NCI-H1048 (cell line): ENCODE results near the gene RHOB.
"Not testable (repeated sequence)": the region's sequence is repeated elsewhere in the genome, so short reads cannot be mapped to it uniquely, and the experiment has no call there.

ENCODE experiments used
- DNase-seq: peaks from one replicate; lab custom pipeline; 2025; lab: John Stamatoyannopoulos, UW

The RHOB gene

DNA sequence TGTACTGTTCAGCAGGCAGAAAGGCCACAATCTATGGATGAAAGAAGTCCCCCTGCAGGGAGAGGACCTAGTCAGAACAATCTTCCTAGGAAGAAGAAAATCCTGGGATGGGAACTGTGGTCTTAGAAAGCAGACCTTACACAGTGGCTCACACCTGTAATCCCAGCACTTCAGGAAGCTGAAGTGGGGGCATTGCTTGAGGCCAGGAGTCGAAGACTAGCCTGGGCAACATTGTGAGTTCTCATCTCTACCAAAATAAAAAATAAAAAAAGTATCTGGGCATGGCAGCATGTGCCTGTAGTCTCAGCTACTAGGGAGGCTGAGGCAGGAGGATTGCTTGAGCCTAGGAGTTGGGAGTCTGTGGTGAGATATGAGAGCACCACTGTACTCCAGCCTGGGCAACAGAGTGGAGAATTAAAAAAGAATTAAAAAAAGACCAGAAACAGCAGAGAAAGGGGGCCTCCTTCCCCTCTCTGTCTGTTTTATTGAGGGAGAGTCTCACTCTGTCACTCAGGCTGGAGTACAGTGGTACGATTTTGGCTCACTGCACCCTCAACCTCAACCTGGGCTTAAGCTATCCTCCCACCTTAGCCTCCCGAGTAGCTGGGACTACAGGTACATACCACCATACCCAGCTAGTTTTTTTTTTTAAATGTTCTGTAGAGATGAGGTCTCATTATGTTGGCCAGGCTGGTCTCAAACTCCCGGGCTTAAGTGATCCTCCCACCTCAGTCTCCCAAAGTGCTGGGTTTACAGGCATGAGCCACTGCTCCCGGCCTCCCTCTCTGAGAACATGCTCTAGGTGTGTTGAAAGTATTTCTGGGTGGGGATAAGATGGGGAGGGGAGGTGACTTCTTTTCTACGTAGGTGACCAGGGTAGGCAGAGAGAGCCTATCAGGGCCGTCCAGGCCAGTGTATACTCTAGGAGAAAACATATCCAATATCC, 7.4 kb downstream of the RHOB start:
- DNase-seq: no peak

DNA sequence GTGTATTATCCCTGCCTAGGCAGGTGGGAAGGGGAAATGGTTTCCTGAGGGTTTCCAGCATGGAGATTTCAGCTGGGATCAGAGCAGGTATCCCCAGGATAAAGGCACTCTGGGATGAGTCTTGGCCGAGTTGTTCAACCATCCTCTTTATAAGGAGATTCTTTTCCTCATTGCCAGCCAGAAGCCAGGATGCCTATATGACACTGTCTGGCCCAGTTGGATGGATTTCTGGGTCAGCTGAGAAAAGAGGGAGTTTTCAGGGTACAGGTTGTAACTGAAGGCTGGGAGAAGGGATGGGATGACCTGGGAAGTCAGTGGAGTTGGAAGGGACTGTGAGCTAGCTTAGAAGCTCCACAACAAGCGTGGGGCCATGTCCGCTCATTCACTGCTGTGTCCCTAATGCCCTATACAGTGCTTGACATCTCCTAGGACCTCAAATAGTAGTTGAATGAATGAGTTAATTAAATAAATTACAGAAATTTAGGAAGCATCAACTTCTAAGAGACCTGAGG, 8.3 kb downstream of the RHOB start:
- no peak for DNase-seq

DNA sequence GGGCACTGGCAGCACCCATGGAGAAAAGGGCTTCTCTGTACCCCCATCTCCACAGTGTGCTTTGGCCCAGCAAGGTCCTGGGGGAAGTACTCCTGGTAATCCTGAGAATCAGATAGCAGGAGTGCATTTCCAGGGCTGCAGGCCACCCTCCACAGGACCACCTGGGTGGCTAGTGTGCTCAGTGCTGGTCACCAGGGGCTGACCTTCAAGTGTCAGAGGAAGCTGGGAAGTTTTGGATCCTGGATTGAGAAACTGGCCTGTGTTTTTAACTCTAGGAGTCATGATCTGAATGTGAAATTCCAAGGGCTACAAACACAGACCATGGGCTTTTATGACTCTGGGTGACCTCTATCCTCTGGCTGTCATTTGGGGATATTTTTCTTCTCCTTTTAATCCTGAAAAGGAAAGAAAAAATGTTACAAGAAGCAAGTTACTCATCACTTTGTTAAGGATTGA, 9.3 kb downstream of the RHOB start:
- DNase-seq: no peak

DNA sequence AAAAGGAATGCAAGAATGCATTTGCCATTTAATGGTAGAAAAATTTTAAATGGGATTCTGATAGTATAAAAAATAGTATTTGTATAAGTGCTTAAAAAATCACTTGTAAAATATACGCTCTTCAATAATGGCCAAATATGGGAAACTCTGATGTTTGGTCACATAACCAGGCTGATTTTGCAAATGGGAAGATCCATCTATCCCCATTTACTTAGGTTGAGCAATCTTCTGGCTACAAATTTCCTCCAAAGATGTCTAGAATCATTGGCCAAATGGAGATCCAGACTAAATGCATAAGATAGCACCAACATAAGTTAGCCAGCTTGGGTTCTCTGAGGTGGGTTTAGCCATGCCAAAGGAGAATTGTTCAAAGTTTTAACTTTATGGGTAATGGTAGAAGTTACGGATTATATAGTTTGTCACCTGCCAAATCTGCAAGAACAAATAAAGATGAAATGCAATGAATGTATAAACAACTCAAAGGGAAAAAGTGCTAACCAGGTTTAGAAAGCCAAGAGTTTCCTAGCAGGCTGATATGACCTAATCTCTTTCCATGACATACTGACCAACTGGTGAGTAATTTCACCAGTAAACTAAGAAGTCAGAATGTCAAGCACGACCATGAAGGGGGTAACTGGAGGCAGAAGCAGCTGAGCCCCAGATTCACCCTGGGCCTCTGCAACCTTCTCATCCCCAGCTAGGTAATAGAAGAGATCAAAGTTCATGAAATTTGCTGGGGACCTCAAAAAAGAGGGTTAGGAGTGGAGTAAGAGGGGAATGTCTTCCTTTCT, 10.0 kb downstream of the RHOB start:
- DNase-seq: no peak

DNA sequence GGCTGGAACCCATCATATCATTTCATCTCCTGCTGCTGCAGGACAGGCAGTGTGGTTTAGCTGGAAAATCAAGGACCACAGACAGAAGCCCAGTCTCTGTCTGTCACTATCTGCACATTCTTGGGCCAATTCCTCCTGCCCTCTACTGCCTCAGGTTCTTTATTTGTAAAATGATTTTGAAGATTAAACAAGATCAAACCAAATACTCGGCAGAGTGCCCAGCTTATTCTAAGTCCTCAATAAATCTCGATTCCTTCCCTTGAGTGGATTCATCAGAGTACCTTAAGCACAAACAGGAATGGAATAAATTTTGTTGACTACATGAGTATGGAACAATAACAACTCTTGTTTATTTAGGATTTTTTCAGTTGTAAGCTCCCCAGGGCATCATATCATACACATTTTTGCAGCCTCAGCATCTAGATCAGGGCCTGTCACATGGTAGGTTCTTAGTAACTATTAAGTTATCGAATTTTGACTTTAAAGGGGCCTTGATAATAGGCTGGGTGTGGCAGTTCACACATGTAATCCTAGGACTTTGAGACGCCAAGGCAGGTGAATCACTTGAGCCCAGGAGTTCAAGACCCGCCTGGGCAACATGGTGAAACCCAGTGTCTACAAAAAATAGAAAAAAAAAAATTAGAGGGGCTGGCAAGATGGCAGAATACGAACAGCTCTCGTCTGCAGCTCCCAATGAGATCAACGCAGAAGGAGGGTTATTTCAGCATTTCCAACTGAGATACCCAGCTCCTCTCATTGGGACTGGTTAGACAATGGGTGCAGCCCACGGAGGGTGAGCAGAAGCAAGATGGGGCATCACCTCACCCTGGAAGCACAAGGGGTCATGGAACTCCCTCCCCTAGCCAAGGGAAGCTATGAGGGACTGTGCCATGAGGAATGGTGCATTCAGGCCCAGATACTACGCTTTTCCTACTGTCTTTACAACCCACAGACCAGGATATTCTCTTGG, 11.1 kb downstream of the RHOB start:
- DNase-seq: no peak

DNA sequence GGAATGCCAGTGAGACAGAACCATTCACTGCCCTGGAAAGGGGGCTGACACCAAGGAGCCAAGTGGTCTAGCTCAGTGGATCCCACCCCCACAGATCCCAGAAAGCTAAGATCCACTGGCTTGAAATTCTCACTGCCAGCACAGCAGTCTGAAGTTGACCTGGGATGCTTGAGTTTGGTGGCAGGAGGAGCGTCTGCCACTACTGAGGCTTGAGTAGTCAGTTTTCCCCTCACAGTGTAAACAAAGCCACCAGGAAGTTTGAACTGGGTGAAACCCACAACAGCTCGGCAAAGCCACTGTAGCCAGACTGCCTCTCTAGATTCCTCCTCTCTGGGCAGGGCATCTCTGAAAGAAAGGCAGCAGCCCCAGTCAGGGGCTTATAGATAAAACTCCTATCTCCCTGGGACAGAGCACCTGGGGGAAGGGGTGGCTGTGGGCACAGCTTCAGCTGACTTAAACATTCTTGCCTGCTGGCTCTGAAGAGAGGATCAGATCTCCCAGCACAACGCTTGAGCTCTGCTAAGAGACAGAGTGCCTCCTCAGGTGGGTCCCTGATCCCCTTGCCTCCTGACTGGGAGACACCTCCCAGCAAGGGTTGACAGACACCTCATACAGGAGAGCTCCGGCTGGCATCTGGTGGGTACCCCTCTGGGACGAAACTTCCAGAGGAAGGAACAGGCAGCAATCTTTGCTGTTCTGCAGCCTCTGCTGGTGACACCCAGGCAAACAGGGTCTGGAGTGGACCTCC, 12.0 kb downstream of the RHOB start:
- not testable (repeated sequence) for DNase-seq

DNA sequence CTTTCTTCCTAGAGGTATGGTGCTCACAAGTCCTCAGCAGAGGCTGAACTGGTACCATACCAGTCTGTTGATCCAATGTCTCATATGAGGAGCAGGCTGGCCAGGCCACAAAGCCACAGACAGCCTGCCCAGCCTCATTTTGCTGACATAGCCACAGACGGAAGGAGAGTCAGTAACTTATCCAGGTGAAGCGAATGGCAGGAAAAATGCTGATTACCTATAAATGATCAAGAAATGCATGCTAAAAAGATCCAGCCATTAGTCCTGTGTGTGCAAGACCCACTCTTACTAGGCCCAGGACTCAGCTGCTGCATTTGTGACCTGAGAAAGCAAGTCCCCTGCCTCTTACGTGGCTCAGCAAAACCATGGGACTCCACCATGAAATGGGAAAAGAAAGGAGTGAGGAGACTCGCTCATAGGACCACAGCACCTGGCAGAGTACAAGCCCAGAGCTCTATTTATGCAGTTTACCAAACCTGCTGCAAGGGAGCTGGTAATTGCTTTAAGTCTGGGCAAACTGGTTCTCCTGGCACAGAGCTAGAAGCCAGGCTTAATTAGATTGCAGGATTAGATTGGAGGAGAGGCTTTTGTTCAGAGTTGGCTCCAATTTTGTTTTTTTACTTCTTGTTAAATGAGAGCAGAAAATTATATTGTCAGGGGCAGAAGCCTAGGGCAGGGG, 19.0 kb downstream of the RHOB start:
- no peak for DNase-seq

DNA sequence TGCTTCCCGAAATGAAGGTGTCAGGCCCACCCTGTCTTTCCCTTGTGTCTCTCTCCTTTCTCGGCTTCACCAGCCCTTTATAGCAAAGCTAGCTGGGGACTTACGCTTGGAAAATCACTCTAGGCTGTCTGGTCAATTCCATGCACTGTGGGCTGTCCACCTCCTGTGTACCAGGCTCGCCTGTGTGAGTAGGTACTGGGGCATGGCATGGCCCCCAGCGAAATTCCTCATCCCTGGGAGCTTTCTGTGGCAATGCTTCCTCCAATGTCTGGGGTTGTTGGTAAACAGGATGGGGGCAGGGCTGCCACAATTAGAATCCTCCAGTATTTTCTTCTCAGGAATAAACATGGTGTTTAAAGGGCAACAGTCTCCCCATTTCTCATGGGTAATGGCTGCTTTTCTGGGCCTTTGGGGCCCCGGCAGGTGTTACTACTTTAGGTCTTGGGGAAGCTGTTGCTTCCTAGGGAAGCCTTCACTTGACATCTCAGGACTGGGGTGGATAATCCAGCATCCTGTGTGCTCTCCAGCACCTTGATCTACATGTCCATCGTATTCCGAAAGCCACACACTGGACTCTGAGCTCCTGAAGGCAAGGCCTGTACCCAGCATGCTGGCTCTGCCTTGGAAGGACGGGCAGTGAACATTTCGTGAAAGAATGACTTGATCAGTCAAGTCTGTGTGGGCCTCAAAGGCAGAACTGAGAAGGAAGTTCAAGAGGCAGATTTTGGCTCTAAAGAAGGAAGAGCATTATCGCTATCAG, 21.1 kb downstream of the RHOB start:
- no peak for DNase-seq

DNA sequence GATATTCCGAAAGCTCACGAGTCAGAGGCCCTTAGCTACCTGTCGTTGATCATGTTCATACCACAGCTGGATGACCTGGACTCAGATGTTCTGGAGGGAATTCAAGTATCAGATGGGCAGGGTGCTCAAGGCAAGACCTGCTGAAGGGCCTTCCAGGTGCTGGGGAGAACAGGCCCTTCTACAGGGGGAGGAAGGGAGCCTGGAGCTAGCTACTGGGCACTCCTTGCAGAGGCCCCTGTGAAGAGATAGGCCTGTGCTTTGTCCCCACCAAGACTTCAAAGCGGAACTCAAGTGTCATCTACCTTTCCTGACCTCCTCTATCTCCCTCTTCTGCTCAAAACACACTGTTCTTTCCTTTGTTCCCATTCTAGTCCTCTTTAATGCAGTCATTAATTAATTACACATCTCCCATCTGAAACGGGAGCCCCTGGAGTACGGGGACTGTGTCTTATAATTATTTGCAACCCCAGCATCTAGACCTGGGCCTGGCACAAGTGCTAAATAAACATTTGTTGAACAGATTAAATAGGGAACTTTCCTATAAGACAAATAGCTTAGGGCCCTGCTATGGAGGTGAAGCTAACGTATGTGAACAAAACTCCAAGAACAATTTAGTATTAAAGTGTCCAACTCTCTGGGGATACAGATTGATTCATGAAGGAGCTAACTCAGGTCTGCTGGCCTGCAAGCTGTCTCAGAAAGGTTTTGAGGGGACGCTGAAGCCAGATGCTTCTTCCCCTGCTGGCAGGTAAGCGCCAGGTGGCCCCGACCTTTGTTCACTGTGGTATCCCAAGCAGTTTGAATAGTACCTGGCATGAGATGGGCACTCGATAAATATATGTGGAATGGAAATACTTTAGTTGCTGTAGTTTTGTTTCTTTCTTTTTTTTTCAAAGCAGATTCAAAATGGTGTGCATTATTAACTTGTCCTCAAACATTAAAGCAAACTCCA, 22.0 kb downstream of the RHOB start:
- DNase-seq: no peak

DNA sequence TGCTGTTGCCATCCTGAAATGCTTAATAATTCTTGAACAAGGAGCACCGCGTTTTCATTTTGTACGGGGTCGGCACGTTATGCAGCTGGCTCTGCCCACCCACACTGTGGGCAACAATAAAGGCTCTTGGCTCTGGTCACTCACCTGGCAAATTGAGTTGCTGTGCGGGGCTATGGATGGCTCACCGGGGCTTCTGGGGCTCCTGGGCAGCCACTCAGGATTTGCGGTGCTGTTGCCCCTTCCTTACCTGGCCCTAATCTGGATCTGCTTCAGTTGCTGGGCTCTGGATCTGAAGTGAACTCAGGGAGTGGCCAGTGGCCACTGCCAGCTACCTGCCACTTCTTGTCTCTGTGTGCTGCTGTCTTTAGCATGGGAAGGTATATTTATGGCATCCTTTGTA, 22.7 kb downstream of the RHOB start:
- DNase-seq: no peak

DNA sequence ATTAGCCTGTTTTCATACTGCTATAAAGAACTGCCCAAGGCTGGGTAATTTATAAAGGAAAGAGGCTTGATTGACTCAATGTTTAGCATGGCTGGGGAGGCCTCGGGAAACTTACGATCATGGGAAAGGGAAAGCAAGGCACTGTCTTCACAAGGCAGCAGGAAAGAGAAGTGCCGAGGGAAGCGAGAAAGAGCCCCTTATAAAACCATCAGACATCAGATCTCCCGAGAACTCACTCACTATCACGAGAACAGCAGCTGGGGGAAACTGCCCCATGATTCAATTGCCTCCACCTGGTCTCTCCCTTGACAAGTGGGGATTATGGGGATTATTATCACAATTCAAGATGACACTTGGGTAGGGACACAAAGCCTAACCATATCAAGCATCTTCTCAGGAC, 23.3 kb downstream of the RHOB start:
- DNase-seq: no peak

DNA sequence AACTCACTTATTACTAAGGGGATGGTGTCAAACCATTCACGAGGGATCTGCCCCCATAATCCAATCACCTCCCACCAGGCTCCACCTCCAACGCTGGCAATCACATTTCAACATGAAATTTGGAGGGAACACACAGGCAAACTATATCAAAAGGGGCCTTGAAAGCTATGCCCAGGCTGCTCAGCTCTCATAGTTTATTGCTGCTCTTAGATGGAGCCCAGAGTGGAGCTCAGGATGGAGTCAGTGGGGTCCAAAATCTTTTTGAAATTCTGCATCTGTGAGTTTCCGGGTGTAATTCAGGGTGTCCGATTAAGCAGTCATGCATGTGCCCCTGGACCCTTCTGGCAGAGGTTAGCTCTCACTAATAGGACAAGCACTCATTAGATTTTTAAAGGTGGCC, 24.3 kb downstream of the RHOB start:
- DNase-seq: no peak

DNA sequence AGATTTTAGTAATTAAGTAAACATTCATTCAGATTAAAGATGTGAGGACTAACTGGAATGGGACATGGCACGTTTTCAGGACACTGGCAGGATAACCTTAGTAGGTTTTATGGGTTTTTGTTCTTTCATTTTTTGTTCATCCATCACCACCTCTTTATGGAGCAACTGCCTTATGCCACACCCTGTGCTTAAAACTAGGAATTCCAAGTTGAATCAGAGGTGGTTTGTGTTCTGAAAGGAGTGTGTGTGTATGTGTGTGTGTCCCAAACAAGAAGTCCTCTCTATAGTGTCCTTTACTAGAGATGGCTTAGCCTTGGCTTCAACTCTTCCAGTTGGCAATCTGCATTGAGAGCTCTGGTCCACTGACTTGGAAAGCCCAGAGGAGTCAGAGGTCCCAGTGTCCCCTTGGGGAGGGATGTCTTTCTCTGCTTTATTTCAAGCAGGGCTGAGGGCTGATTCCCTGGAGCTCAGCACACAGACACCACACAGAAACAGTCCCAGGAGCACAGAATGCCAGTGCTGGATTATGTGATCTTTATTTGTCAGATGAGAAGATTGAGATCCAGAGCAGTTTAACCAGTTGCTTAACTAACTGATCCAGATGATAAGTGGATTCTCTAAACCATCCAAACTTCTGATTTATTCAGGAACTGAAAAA, 25.2 kb downstream of the RHOB start:
- no peak for DNase-seq

DNA sequence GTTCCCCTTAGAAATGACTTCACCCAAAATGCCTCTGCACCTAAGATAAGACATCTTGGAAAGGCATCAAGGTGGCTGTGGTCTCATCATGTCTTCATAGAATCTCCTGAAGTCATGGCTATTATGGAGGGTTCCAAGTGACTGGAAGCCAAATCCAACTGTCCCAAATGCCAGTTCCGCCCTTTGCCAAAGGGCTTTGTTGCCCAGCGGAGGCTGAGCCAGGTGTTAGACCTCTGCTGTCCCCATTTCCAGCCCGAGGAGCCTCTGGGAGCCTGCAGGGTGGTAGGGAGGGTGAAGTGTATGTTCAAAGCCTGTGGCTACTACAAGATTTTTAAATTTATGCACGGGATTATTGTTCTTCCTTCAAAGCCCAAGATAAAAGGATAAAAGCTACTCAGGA, 25.7 kb downstream of the RHOB start:
- no peak for DNase-seq

DNA sequence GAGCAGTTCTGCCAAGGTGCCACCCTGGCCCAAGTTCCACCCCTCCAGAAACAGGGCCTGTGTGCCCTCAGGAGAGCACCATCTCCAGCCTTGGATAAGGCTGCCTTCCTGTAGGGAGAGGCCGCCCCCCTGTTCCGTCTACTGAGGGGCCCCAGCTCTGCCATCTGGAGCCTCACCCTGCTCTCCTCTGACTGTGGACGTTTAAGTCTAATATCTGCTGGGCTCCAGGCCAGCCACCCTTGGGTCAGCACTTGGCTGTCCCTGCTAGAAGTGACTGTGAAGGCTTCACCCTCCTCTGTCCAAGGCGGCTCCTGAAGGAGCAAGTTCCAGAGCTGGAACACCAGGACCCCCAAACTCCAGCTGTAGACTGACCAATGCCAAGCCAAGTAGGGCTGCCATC, 26.3 kb downstream of the RHOB start:
- no peak for DNase-seq

DNA sequence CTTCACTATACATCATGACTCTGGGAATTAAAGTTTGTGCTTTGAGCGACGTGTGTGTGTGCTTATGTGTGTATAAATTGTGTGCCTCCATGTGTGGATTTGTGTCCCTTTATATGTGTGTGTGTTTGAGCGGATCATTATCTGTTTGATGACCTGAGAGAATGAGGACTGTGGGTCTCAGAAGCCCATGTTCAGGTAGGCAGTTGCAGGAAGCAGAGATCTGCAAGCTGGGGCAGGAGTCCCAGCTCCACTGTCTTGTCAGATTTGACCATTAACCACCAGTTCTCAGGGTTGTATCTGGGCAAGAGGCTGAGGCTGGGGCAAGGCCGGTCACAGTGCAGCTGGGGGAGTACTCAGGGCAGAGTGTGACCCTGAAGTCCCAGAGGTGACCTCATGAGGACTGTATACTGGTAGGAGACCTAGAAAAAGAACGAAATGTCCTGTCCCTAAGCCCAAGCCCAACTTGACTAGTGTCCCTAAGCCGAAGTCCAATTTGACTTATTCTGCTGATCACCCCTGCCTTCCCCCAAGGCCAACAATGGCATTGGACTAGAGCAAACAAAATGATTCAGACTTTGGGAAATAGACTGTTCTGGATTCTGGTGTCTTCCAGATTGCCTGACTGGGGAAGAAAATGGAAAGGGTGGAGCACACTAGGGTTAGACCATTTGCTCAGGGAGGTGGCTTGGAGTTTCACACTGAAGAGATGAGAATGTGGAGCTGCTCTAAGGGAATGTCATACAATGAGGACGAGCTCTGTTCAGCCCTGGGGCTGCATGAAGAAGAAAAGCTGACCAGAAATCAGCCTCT, 28.1 kb downstream of the RHOB start:
- no peak for DNase-seq

DNA sequence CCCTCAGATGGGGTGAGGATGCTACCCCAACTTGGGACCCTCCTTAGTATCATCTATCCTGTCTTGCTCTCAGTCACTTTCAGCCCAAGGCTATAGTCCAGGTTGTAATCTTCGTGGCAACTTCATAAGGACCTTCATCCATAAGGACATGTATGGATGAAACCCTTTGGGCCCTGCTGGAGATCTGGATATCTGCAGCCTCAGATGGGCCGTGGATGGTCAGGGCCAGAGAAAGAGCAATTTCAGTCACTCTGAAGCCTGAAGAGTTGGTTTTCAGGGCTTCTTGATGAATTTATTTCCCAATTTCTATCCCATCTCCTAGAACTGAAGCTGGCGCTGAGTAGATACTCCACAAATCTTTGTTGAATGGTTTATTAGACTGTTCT, 28.7 kb downstream of the RHOB start:
- no peak for DNase-seq
